Middle frontal gyrus (tissue), 1 donor: ENCODE data around the gene CASQ1.

Source experiments
- DNase-seq: peaks from one replicate; pipeline ENCODE4 v3.0.0-alpha.2; 2015; ENCODE audit warnings: low spot score; ENCODE audit errors: extremely low spot score

CASQ1 gene

DNA sequence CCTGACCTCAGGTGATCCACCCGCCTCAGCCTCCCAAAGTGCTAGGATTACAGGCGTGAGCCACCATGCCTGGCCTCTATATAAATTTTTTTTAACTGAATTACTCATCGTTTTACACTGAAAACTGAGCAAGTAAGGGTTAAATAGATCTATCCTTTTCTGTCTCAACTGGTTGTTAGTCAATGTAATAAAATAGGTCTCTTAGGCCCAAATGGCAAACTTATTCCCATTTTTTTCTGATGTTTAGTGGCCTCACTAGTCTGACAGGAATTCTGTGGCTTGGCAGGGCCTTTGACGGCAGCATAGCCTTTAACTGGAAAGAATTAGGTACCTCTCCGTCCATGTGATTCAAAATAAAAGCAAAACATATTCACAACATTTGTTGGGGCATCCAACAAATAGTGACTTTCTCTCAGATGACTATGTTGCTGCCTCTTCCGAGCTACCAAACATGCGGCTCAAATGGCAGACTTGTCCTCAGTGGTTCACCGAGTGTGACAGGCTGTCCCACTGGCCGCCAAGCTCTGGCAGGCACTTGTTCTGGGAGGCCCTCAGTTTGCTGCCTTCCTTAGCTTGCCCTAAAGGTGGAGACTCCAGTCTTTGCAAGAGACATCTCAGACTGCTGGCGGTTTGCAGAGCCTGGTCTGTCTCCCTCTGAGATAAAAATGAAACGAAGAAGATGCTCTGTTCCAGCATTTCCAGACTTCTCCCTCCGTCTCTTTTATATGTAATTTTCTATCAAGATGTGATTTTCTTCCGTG is 21.6 kb upstream of the CASQ1 start:
- DNase-seq, result no peak

DNA sequence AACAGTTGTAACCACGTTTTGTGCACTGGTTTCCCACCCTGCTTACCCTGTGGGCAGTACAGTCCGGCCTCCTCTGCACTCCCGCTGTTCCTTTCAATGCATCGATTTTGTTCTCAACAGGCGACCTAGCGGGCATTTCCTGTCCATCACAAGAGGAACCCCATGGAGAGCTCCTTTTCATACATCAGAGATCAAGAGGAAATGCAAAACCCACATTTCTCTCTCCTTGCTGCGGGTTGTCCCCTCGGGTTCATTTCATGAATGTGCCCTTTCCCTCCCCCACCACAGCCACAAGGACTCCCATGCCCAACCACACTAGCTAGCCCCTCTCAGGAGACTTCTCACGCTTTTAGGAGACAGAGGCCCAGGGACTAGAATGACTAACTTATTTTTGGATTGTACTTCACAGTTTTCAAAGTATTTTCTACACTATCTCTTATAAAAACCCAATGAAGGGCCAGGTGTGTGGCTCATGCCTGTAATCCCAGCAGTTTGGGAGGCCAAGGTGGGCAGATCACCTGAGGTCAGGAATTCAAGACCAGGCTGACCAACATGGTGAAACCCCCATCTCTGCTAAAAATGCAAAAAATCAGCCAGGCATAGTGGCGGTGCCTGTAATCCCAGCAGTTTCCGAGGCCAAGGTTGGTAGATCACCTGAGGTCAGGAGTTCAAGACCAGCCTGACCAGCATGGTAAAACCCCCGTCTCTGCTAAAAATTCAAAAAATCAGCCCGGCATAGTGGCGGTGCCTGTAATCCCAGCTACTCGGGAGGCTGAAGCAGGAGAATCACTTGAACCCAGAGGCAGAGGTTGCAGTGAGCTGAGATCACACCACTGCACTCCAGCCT is 20.6 kb upstream of the CASQ1 start:
- no peak for DNase-seq

DNA sequence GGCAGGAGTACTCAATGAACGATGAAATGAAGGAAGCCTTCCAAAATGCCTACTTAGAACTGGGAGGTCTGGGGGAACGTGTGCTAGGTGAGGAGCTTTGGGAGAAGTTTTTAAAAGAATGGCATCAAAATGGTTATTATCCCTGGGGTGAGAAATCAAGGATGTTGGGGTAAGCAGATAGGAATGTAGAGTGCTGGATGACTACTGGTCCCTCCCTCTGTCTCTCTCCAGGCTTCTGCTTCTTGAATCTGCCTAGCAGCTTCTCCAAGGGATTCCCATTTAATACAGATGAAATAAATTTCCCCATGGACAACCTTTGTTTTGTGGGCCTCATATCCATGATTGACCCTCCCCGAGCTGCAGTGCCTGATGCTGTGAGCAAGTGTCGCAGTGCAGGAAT is 19.0 kb upstream of the CASQ1 start:
- no peak for DNase-seq

DNA sequence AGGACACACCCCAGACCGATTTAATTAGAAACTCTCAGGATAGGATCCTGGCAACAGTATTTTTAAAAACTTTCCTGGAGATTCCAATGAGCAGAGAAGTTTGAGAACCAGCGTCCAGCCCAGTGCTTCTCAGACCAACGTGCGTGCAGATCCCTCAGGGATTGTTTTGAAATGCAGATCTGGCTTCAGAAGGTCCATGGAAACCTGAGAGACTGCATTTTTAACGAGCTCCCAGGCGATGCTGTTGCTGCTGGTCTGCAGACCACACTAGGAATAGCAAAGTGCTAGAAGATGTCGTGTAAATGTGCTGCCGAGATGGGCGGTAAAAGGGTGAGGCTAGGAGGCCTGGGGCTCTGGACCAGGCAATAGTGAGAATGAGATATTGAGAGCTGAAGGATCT is 18.4 kb upstream of the CASQ1 start:
- no peak for DNase-seq

DNA sequence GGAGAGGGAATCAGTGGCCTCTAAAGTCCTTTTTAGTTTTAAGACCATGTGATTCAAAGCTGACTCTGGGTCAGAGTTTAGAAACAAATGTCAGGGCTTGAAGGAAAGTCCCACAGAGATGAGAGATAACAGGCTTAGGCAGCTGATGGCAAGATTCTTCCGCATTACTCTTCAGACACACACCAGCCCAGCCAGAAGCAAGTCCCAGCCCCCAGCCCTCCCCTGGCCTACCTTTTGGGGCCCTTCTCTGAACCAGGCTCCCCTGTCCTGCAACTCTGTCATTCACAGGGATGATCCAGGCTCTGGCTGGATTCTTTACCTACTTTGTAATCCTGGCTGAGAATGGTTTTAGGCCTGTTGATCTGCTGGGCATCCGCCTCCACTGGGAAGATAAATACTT is 13.1 kb upstream of the CASQ1 start:
- no peak for DNase-seq

DNA sequence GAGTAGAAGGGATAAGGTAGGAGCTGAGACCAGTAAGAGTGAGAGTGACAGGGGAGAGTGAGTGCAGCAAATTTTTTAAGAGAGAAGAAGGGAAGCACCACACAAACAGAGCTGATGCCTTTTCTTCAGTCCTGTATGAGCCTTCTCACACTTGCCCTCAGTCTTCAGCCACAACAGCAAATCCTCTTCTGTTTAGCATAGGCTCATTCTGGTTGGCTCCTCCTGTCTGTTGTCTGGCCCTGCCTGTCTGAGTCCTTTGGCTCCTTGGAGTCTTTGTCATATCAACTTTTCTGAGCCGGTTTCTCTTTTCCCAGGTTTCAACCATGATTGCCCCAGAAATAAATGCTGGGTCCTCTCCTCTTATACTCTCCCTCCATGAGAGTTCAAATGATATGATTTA is 12.7 kb upstream of the CASQ1 start:
- DNase-seq, result no peak

DNA sequence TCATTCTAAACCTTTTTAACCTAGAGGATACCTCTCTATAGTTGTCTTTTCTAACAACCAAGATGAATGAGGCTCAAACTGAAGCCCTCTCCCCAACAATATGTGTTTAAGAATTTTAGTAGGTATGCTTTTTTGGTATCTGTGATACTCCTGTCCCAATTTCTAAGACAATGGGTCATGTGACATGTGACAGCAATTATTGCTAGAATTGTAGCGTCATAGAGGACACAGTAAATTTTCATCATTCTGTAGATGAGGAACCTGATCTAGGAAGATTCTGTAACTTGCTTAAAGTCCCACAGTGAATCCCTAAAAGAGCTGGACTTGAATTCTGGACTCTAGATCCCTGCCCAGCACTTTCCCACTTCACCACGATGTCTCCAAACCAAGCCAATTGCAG is 11.6 kb upstream of the CASQ1 start:
- DNase-seq, result no peak

DNA sequence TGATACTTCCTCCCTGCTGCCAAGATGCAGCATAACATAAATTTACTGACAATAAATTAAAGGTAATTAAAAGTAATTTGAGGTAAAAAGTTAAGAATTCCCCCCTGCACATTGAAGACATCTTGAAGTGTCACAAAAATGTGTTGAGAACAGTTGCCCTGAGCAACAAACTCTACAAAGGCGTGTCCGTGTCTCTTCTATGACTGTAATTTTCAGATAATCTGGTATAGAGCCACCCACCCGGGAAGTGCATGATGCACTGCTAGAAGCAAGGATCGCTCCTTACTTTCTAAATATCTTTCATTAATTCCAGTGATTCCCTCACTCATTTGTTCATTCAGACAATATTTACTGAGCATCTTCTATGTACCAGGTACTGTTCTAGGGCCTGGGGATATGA is 11.0 kb upstream of the CASQ1 start:
- no peak for DNase-seq

DNA sequence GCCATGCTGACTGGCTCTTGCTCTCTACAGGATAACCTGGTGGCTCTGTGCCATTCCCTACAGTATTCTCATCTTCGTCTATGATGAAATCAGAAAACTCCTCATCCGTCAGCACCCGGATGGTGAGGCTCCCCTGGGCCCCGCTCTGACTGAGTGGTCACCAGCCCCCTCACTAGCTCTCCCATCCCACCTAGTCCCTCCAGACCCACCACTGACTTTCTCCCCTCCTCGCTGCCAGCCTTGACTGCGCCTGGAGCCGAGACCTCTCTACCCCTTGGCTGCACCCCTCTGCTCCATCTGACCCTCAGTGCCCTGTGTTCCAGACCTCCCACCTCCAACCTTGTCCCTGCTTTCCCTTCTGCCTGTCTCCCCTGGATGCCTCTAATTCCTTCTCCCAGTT is 4.1 kb upstream of the CASQ1 start:
- DNase-seq, result no peak

DNA sequence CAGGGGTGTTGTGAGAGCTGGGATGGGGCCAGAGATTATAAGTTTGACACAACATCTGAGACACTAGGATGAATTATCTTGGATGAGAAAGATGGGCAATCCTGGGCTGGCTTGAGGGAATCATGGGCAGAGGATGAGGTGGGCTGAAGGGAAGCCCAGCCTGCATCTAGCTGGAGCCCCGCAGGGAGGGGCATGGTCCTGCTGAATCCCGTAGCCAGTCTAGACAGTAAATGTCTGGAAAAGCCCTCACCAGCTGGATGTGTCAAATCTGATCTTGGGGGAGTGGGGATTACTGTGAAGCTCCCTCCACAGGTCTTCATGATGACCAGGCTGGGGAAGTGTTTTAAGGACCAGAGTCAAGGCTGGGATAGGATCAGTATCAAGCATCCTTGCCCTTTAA is 3.6 kb upstream of the CASQ1 start:
- DNase-seq, result no peak

DNA sequence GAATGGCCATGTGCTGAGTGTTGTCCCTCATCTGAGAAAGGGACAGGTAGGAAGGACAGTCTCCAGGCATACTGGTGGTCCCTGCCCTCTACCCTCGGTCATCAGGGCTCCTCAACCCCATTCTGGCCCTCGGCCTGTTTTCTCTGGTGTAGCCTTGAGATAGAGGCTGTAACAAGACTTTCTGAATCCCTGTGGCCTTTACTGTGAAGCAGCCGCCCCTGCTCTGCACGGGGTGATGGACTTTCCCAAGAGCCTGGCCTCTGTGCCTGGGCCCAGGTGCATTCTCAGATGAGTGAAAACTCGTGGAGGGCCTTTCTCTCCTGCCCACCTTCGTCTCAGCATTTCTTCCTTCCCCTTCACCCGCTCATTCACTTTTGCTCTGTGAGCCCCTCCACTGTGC is 3.0 kb upstream of the CASQ1 start:
- no peak for DNase-seq

DNA sequence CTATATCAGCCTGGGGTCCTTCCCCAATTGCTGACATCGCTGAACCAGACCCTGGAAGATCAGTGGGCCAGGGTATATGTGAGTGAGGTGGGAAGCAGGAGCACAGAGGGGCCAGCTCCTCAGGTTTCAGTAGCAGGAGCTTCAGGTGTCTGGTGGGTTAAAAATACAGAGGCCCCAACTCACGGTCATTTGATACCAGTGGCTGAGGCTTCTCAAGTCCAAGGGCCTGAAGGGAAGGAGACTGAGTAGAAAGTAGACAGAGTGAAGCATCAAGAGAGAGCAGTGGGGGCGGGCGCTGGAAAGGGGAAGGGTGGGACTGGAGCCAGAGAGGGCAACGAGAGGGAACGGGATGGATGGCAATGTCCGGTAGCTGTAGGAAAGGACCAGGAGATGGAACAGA is 2.0 kb upstream of the CASQ1 start:
- no peak for DNase-seq

DNA sequence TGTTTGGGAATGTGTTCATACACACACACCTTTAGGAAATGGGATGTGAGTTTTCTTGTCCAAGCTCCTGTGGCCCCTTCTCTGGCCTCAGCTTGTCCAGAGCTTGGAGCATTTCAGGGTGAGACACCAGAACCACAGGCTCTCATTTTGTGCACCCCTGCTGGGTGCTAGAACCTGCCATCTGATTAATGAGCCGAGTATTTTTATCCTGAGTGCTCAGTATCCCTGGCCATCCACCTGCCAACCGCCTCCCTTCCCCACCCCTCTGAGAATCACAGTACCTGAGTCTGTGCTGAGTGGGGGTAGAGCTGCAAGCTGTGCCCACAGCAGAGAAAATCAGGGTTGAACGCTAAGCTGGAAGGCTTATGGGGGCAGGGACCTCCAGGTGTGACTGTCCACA is 1.4 kb downstream of the CASQ1 start:
- DNase-seq, result no peak

DNA sequence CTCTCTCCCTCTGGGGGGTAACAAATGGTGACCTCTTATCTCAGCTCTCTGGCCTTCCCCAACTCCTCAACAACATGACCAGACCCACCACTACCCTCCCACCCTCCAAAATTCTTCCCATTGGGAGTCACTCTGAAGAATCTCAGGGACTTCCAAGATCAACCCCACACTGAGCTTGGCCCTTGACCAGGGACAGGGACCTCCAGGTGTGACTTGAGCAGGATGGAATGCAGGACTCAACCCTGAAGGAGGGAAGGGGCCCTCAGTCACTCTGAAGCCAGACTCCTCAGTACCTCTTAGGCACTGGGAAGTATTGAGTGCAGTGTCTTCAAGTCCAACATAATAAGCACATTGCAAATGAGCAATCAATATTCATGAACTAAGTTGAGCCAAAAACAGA is 1.9 kb downstream of the CASQ1 start:
- DNase-seq, result no peak

DNA sequence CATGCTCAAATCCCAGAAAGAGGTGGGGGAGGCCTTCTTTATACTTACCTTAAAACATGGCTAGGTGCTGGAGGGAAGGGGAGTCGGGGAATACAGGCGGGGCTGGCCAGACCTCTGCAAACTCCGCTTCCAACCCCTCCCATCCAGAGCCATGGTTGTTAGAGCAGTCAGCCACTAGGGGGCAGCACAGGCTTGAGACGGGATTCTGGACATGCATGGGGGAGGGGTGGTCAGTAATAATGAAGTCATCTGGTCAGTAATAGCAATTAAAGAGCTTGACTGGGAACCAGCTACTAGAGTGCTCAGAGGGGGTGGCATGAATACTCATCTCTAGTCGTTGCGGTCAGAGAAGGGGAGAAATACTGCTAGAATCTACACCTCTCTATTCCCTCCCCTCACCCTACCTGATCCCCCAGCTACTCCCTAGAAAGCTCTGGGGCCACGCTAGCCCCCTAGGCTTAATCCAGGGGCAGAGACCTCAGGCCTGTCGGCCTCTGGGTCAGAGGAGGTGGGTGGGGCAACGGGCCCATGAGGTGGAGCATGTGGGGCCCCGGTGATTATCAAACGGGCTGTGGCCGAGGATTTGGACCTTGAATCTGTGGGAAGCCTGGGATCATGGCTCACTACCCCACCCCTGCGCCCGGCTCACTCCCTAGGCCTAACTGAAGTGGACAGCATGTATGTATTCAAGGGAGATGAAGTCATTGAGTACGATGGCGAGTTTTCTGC is 2.9 kb downstream of the CASQ1 start:
- DNase-seq, result peak; percentile 72

DNA sequence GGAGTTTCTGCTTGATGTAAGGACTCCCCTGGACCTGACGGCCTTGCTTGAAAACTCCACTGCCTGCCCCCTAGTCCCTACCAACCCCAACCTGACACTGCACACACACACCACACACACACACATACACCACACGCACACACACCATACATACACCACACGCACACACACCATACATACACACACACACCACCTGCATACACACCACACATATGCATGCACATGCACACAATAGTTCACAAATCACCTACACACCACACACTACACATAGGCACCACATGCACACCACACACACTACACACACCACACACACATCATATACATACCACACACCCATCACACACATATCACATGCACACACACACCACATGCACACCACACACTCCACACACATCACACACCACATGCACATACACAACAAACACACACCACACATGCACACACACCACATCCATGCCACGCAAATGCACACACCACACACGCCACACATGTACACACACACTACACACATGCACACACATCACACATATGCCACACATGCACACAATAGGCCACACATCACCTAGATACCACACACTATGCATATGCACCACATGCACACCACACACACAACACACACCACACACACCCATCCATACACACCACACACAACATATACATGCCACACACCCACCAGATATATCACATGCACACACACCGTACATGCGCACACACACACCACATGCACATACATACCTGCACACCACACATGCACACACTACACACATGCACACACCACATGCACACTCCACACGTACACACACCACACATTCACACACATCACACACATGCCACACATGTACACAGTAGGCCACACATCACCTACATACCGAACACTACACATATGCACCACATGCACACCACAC is 3.7 kb downstream of the CASQ1 start:
- DNase-seq, result no peak

DNA sequence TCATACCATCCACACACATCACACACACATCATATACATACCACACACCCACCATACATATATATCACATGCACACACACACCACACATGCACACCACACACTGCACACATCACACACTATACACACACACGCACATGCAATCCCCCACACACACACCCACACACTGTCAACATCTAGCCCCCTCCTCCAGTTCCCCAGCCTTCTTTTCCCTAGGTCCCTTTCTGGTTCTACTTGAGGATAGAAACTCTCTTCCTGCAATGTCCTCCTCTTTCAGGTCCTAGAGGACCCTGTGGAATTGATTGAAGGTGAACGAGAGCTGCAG is 4.3 kb downstream of the CASQ1 start:
- DNase-seq, result no peak

DNA sequence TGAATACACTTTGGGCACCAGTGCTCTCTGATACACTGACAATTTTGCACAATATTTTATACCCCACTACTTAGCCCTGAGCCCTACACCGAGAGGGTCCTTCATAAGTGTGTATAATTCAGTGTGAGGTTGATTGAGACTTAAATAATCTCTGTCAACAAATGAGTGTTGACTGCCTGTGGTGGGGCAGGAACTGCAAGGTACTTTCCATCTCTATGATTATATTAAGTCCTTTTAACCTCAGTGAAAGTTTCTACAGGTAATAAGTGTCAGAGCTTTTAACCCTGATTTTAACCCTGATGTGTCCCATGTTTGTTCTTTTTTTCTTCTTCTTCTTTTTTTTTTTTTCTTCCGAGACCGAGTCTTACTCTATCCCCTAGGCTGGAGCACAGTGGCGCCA is 5.8 kb downstream of the CASQ1 start:
- no peak for DNase-seq

DNA sequence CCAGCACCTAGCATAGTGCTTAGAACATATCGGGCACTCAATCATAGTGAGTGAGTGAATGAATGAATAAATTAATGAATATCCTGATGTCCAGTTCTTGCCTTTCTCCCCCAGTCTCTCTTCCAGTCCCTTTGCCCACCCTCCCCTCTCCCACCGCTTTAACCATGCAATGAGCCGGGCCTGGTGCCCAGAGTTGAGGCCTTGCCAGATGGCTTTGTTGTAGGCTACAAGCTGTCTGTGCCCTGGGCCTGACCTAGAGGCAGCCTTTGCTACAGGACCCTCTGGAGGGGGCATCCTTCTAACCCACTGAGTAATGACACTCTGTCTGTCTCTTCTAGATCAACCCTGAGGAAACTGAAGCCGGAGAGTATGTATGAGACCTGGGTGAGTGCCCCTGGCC is 6.9 kb downstream of the CASQ1 start:
- DNase-seq, result no peak

DNA sequence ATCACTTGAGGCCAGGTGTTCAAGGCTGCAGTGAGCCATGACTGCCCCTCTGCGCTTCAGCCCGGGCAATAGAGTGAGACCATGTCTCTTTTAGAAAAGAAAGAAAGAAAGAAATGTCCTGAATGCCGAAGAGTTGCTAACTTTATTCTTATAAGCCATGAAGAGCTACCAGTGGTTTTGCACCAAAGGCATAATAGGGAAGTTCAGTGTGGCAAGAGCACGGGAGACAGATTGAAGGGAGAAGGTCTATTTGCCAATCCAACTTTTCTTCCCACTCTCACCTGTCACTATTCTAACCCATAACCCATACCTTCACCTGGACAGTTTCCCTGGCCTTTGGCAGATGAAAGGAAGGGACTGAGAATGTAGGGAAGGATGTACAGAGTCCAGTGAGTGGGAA is 10.4 kb downstream of the CASQ1 start:
- DNase-seq, result no peak

DNA sequence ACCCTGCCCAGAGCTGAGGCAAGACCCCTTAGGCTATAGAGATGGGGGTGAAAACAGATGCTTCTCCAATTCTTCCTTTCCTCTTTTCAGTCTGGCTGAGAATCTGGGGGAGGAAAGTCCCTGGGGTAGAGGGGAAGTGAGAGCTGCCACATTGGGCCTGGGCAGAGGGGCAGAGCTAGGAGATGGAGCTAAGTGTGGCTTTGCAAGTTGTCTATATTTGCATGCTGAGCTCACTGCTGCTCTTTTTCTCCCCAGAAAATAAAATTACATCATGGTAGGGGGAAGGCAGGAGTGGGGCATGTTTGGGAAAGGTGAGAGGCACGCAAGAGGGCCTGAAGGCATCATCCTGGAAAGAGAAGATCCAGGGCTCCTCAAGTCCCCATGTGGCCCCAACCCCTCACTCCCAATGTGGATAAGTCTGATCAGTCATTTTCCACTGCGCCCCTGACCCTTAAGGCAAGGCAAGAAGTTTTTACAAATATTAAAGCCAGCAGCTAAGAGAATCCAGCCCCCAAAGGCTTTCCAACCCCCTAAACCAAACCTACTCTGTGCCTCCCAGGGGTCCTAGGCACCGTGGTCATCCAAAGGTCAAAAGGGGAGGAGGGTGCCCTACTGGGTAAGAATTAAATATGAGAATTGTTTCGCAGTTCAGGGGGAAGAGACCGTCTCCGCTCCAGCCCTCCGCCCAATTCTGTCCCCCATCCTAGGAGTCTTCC is 14.3 kb downstream of the CASQ1 start:
- DNase-seq, result no peak
